K562 (cell line): ENCODE data around the gene ACSL6. TPM values are rescaled to one million over a fixed set of nuclear protein-coding genes. Genes with fewer than 3 reads are reported as not detected.

Experiments used
- ATAC-seq: fragments of 200-7000 bp; cut with Tn5 transposase; 3 replicates; pipeline ENCODE4 v1.9.1; 2020; ENCODE audit warnings: moderate library complexity
- BruUV-seq: library from RNA; stranded (reverse); fragments of 400-500 nt; replicated peaks from 2 replicates; lab custom pipeline; 2021; lab: Mats Ljungman, UMichigan
- CTCF ChIA-PET: fragments of 300-600 bp; formaldehyde crosslinking; extraction: SDS; loops from one replicate; lab custom pipeline; 2021; ENCODE audit warnings: low intra/inter-chr PET ratio; lab: Yijun Ruan, JAX
- POLR2A ChIA-PET: fragments of 300-600, 350-650 bp; sonication (Branson Sonifier 250); formaldehyde crosslinking; extraction: SDS; loops from one replicate; lab custom pipeline; 2021; ENCODE audit warnings: antibody characterized with exemption, inconsistent platforms; lab: Yijun Ruan, JAX
- DNase-seq, 4 experiments: peaks; one replicate each; pipeline versions ENCODE4 v3.0.0 to v3.0.0-alpha.2; 2011 to 2018; ENCODE audit warnings: low spot score in 3 of 4, mixed read lengths in 3 of 4; ENCODE audit errors: extremely low read depth in 1 of 4
- FAIRE-seq: peaks from 2 replicates; lab custom pipeline; 2011; peaks lifted over from hg19 to GRCh38; lab: Jason Lieb, UNC
- H2AFZ ChIP-seq: 2 replicates; pipeline ENCODE4 v1.6.0; 2011; ENCODE audit warnings: low read depth, low read length, control low read depth, inconsistent platforms
- H3K27ac ChIP-seq: fragments of 200-600 bp; 3 replicates; pipeline ENCODE4 v1.8.0; 2011; ENCODE audit warnings: low read depth, mild to moderate bottlenecking, control low read depth, inconsistent platforms, low read length, moderate library complexity, mixed read lengths; ENCODE audit errors: extremely low read depth
- H3K27me3 ChIP-seq, 2 experiments: fragments of 300-600 bp in 1 of 2; 2 replicates in 1 of 2; 3 replicates in 1 of 2; pipeline versions ENCODE4 v1.6.0 to v1.8.0; 2011; ENCODE audit warnings: inconsistent platforms in 2 of 2, low read length in 2 of 2, mild to moderate bottlenecking in 1 of 2, mixed read lengths in 1 of 2, moderate library complexity in 1 of 2; ENCODE audit not compliant: control insufficient read depth in 2 of 2, insufficient read depth in 2 of 2
- H3K36me3 ChIP-seq: fragments of 300-600 bp; 3 replicates; pipeline ENCODE4 v1.8.0; 2011; ENCODE audit warnings: mild to moderate bottlenecking, low read length, inconsistent platforms; ENCODE audit not compliant: control insufficient read depth, insufficient read depth
- H3K4me1 ChIP-seq, 2 experiments: fragments of 200-600 bp in 1 of 2; replicated peaks in 1 of 2; 2 replicates in 1 of 2; 3 replicates in 1 of 2; pipeline versions ENCODE4 v1.5.1 to v1.8.0; 2011; ENCODE audit warnings: inconsistent platforms in 2 of 2, low read length in 2 of 2, mild to moderate bottlenecking in 1 of 2, mixed read lengths in 1 of 2, moderate library complexity in 1 of 2; ENCODE audit not compliant: control insufficient read depth in 2 of 2, insufficient read depth in 2 of 2
- H3K4me2 ChIP-seq: 2 replicates; pipeline ENCODE4 v1.6.1; 2011; ENCODE audit warnings: low read length, control low read depth, inconsistent platforms, mixed read lengths; ENCODE audit not compliant: insufficient read depth
- H3K4me3 ChIP-seq: fragments of 200-600 bp; sonication (generic), shearing (Covaris generic); 2 replicates; pipeline ENCODE4 v1.5.1; 2016; ENCODE audit warnings: control low read depth, inconsistent platforms
- H3K79me2 ChIP-seq: fragments of 200-600 bp; 3 replicates; pipeline ENCODE4 v1.8.0; 2011; ENCODE audit warnings: low read length, inconsistent platforms; ENCODE audit not compliant: control insufficient read depth, insufficient read depth
- H3K9ac ChIP-seq, 2 experiments: 2 replicates each; pipeline versions ENCODE4 v1.6.0 to v1.6.1; 2011; ENCODE audit warnings: low read depth in 2 of 2, low read length in 2 of 2, control low read depth in 1 of 2, inconsistent platforms in 1 of 2, mild to moderate bottlenecking in 1 of 2, mixed read lengths in 1 of 2; ENCODE audit not compliant: insufficient read depth in 1 of 2
- H3K9me1 ChIP-seq: one replicate; pipeline ENCODE4 v1.6.0; 2011; ENCODE audit warnings: inconsistent platforms, mild to moderate bottlenecking, low read length, moderate library complexity; ENCODE audit not compliant: control insufficient read depth, insufficient read depth
- H3K9me3 ChIP-seq: replicated peaks from 2 replicates; pipeline ENCODE4 v1.5.1; 2011; ENCODE audit warnings: low read depth, low read length, inconsistent platforms; ENCODE audit not compliant: control insufficient read depth, insufficient read depth
- H4K20me1 ChIP-seq: replicated peaks from 2 replicates; pipeline ENCODE4 v1.6.1; 2011; ENCODE audit warnings: low read length, inconsistent platforms, mixed read lengths; ENCODE audit not compliant: control insufficient read depth, insufficient read depth
- NCOA6 ChIP-seq: fragments of 450-650 bp; IDR thresholded peaks from 2 replicates; pipeline ENCODE4 v1.6.1; 2017; ENCODE audit warnings: mild to moderate bottlenecking
- RBM22 ChIP-seq: fragments of 200-400 bp; formaldehyde crosslinking; IDR thresholded peaks from 2 replicates; pipeline ENCODE4 v1.6.1; 2018; ENCODE audit warnings: low read length, low read depth; ENCODE audit not compliant: poor library complexity, severe bottlenecking
- ZKSCAN8 ChIP-seq: fragments of 200-800 bp; sonication (Bioruptor generic); IDR thresholded peaks from 2 replicates; pipeline ENCODE4 v1.6.1; 2016; ENCODE audit warnings: missing genetic modification characterization, missing compliant biosample characterization
- WGBS: fragments of 100-300 bp; shearing (Covaris generic); methylation state at CpG from one replicate; pipeline ENCODE4 v1.1.6; 2016; ENCODE audit warnings: low coverage, mixed read lengths; ENCODE audit not compliant: insufficient coverage; ENCODE audit errors: missing lambda C conversion rate; 5-methylcytosine and 5-hydroxymethylcytosine counted together
- in situ Hi-C: fragments of 300-500 bp; cut with MboI; formaldehyde crosslinking; loops from 4 replicates; pipeline ENCODE4 v1.15.0; 2018; ENCODE audit warnings: inconsistent platforms, mixed read lengths
- intact Hi-C: fragments of 100-400 bp; cut with micrococcal nuclease; formaldehyde crosslinking; loops from 2 replicates; pipeline ENCODE4 v1.14.2; 2022
- polyA plus RNA-seq, 8 experiments: library from polyadenylated mRNA; depleted of rRNA in 4 of 8; stranded (reverse) in 5 of 8; unstranded in 3 of 8; fragments of >200 nt; fragmentation: Nextera tagmentation in 2 of 8; fragmentation: Illumina TruSeq in 1 of 8; extraction: Ambion mirVana in 2 of 8; extraction: Trizol in 1 of 8; gene quantifications; 2 replicates each; pipeline versions ENCODE4 v1.2.1 to v1.2.3, GENCODE V29; 2011 to 2014; ENCODE audit warnings: inconsistent platforms in 1 of 8, missing spikeins in 1 of 8
- total RNA-seq, 7 experiments: library from RNA; depleted of rRNA in 6 of 7; stranded (reverse); fragments of >200 nt in 6 of 7; fragmentation: Illumina TruSeq in 2 of 7; extraction: Trizol in 2 of 7; gene quantifications; 2 replicates each; pipeline versions ENCODE4 v1.2.1 to v1.2.3, GENCODE V29; 2011 to 2021; ENCODE audit warnings: low replicate concordance in 1 of 7

ACSL6 gene
- total and polyA plus RNA-seq, 9 of the 15 experiments (the other 6 are each of a cell fraction or from before 2014, with no cell fraction given) = 0.50 to 1.5 (median 0.69) TPM

DNA sequence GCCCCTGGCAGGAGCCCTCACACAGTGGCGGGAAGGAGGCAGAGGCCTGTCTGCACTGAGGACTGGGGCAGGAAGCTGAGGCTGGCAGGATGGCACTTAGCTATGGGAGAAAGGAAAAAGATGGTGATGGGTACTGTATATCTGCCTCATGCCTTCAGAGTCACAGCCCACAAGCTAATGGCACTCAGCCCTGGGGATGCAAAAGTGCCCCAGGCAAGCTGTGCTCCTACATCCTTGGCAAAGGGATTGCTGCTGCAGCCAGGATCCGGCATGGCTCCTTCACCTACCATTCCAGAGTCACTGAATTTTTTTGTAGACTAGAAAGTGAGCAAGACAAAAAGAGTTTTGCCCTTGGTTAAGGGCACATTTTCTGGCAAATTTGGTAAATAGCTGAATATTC lies 8.7 kb downstream of the ACSL6 start:
- WGBS = 46% methylated on average over 2 of the region's 2 CpGs
- Histone ChIP-seq H3K79me2 (no peaks in the 10 kb centered on the region), H3K27me3 (no peaks in the 10 kb centered on the region), H2AFZ (no peak overlapping the region), H3K27ac (no peak overlapping the region), H3K4me2 (no peak overlapping the region), H3K4me1 (peaks cover 12 to 20% of the 10 kb centered on the region in 2 experiments; a peak in 4 of 5 replicates), H3K9ac (peak overlapping the region in 1 of 2 experiments; percentile 14; a peak in 1 of 4 replicates), H4K20me1 (peaks cover under 1% of the 10 kb centered on the region; the same call in 1 of the 2 replicates), H3K9me3 (no peaks in the 10 kb centered on the region), H3K36me3 (no peaks in the 10 kb centered on the region), H3K9me1 (no peaks in the 10 kb centered on the region), H3K4me3 (no peak overlapping the region)
- DNase-seq = no peak
- CTCF ChIA-PET = no interaction called here
- TF ChIP-seq NCOA6 = no peak
- no peak for TF ChIP-seq RBM22
- no peak for TF ChIP-seq ZKSCAN8
- no peak for ATAC-seq
- intact Hi-C loops = loop anchor here (10.0 kb wide), 1 partner anchor 328 kb away; no protein-coding TSS in a partner anchor
- POLR2A ChIA-PET = interaction anchor here (0.8 to 1.6 kb wide), 2 partner anchors 10 to 367 kb away, joined by 3 to 5 read pairs; partner anchors contain the start of gene RAPGEF6
- FAIRE-seq = no peak
- BruUV-seq = no TSS peak
- in situ Hi-C loops = loop anchor here (5.0 to 25.0 kb wide), 2 partner anchors 190 to 565 kb away; no protein-coding TSS in a partner anchor
